Keratinocyte (primary cell): ENCODE results near the gene HELZ2.

Experiments used
- EZH2 ChIP-seq: IDR thresholded peaks from one replicate; pipeline ENCODE4 v1.6.1; 2012; ENCODE audit warnings: inconsistent platforms, mild to moderate bottlenecking, low read length, moderate library complexity
- TF ChIP-seq, protein P1 (sequence below), 3 experiments: IDR thresholded peaks in 1 of 3; conservative IDR thresholded peaks in 1 of 3; optimal IDR thresholded peaks in 1 of 3; 2 replicates in 2 of 3; 3 replicates in 1 of 3; pipeline versions ENCODE3 to v1.5.1; 2011; ENCODE audit warnings: low read length in 3 of 3, mild to moderate bottlenecking in 3 of 3, moderate library complexity in 2 of 3, control low read depth in 1 of 3, inconsistent platforms in 1 of 3; ENCODE audit not compliant: insufficient read depth in 2 of 3; ENCODE audit errors: extremely low read depth in 1 of 3

DNA sequence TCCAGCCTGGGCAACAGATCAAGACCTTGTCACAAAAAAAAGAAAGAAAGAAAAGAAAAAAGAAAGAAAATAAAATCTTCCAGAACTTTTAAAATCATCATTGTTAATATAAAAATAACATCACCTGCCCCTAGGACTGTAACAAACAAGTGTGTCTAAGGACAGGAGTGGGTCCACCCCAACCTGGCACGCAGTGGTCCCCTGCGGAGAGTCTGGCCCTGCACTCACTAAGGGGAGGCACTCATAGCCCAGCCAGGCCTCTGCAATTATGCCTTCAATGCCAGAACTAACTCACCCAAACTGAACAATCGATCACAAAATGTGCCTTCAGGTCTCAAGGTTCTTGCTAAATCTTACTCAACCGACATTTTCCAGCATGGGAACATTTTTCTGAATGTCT lies 48.1 kb upstream of the HELZ2 start:
- TF ChIP-seq EZH2 = no peak
- TF ChIP-seq, protein P1, sequence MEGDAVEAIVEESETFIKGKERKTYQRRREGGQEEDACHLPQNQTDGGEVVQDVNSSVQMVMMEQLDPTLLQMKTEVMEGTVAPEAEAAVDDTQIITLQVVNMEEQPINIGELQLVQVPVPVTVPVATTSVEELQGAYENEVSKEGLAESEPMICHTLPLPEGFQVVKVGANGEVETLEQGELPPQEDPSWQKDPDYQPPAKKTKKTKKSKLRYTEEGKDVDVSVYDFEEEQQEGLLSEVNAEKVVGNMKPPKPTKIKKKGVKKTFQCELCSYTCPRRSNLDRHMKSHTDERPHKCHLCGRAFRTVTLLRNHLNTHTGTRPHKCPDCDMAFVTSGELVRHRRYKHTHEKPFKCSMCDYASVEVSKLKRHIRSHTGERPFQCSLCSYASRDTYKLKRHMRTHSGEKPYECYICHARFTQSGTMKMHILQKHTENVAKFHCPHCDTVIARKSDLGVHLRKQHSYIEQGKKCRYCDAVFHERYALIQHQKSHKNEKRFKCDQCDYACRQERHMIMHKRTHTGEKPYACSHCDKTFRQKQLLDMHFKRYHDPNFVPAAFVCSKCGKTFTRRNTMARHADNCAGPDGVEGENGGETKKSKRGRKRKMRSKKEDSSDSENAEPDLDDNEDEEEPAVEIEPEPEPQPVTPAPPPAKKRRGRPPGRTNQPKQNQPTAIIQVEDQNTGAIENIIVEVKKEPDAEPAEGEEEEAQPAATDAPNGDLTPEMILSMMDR (optimal IDR thresholded peaks at IDR 0.05 in 1 of 3, IDR thresholded peaks at IDR 0.05 in 1 of 3, conservative IDR thresholded peaks at IDR 0.05 in 1 of 3; ENCODE audit: extremely low read depth in 1 of 3, insufficient read depth in 2 of 3, low read length in 3 of 3) = no peak
